Fibroblast of upper back skin (primary cell): ENCODE results near the gene GBP2.
"Not testable (repeated sequence)": the region's sequence is repeated elsewhere in the genome, so short reads cannot be mapped to it uniquely, and the experiment has no call there.

Experiments used
- DNase-seq: peaks from one replicate; pipeline ENCODE4 v3.0.0-alpha.2; 2013

GBP2 gene

GRCh38 chr1:89125913-89126580 lies at the start of gene GBP2:
Gene GBP2 (minus strand): TSS chr1:89126114. CDS start chr1:89121966, 4,148 bp downstream.
- DNase-seq: peak; percentile 78

GRCh38 chr1:89174491-89174890 lies 48.6 kb upstream of the GBP2 start:
- DNase-seq: no peak

GRCh38 chr1:89172468-89173143 lies 46.7 kb upstream of the GBP2 start:
- no peak for DNase-seq

GRCh38 chr1:89171067-89171438 lies 45.1 kb upstream of the GBP2 start:
- DNase-seq: no peak

GRCh38 chr1:89170170-89171066 lies 44.5 kb upstream of the GBP2 start:
- DNase-seq: no peak

GRCh38 chr1:89169166-89169565 lies 43.3 kb upstream of the GBP2 start:
- DNase-seq: no peak

- DNase-seq: no peak
Measured at GRCh38 chr1:89167590-89168230, 41.8 kb upstream of the GBP2 start.

GRCh38 chr1:89166705-89167104 lies 40.8 kb upstream of the GBP2 start:
- DNase-seq: no peak

GRCh38 chr1:89165811-89166210 lies 39.9 kb upstream of the GBP2 start:
- no peak for DNase-seq

GRCh38 chr1:89151047-89151446 lies 25.1 kb upstream of the GBP2 start:
- DNase-seq: no peak

GRCh38 chr1:89149976-89150375 lies 24.1 kb upstream of the GBP2 start:
- no peak for DNase-seq

GRCh38 chr1:89149229-89149628 lies 23.3 kb upstream of the GBP2 start:
- peak; percentile 40 for DNase-seq

GRCh38 chr1:89147678-89148658 lies 22.1 kb upstream of the GBP2 start:
- no peak for DNase-seq

- no peak for DNase-seq
Measured at GRCh38 chr1:89146721-89147120, 20.8 kb upstream of the GBP2 start.

GRCh38 chr1:89143484-89143883 lies 17.6 kb upstream of the GBP2 start:
- DNase-seq: no peak

- DNase-seq: no peak
Measured at GRCh38 chr1:89142160-89142559, 16.2 kb upstream of the GBP2 start.

GRCh38 chr1:89133747-89134146 lies 7.8 kb upstream of the GBP2 start:
- DNase-seq: no peak

- no peak for DNase-seq
Measured at GRCh38 chr1:89130716-89131115, 4.8 kb upstream of the GBP2 start.

GRCh38 chr1:89129911-89130310 lies 4.0 kb upstream of the GBP2 start:
- no peak for DNase-seq

GRCh38 chr1:89128003-89128458 lies 2.1 kb upstream of the GBP2 start:
- not testable (repeated sequence) for DNase-seq
